Hepatocyte (in vitro differentiated cells): ENCODE data around the gene SYNPR.

Experiments
- CTCF ChIP-seq: fragments of 200-600 bp; sonication (generic); IDR thresholded peaks from 2 replicates; pipeline ENCODE4 v1.5.1; 2016; ENCODE audit warnings: antibody characterized with exemption, mild to moderate bottlenecking; ENCODE audit not compliant: poor library complexity
- EZH2 ChIP-seq: fragments of 200-600 bp; sonication (generic); IDR thresholded peaks from 2 replicates; pipeline ENCODE4 v1.6.1; 2016; ENCODE audit warnings: antibody characterized with exemption, mild to moderate bottlenecking, borderline replicate concordance
- EZH2phosphoT487 ChIP-seq: fragments of 200-600 bp; sonication (generic); IDR thresholded peaks from one replicate; pipeline ENCODE4 v1.6.1; 2018; ENCODE audit warnings: antibody characterized with exemption, mild to moderate bottlenecking, low read depth, moderate library complexity; ENCODE audit not compliant: unreplicated experiment, severe bottlenecking

- no peak for TF ChIP-seq EZH2phosphoT487
- no peak for TF ChIP-seq CTCF
- no peak for TF ChIP-seq EZH2
Measured at GRCh38 chr3:63580151-63580550, 302.0 kb downstream of the SYNPR start.
